Uterus (tissue), 4 donors: ENCODE data around the gene BTBD9. TPM values are rescaled to one million over a fixed set of nuclear protein-coding genes. Genes with fewer than 3 reads are reported as not detected.
"Not testable (repeated sequence)": the region's sequence is repeated elsewhere in the genome, so short reads cannot be mapped to it uniquely, and the experiment has no call there.

Experiments
- DNase-seq, 2 donors: peaks; one replicate each; pipeline ENCODE4 v3.0.0-alpha.2; 2019 to 2020
- H3K27ac ChIP-seq, 2 donors: fragments of 200-600 bp; sonication (generic); 1 replicate in 1 of 2; 2 replicates in 1 of 2; pipeline ENCODE4 v1.5.1; 2016 to 2018
- H3K27me3 ChIP-seq, 2 donors: fragments of 200-600 bp; sonication (generic); one replicate each; pipeline ENCODE4 v1.5.1; 2018 to 2019; ENCODE audit warnings: control low read depth in 1 of 2
- H3K36me3 ChIP-seq, 2 donors: fragments of 200-600 bp; sonication (generic); one replicate each; pipeline ENCODE4 v1.5.1; 2019; ENCODE audit warnings: control low read depth in 1 of 2
- H3K4me1 ChIP-seq, 2 donors: fragments of 200-600 bp; sonication (generic); one replicate each; pipeline ENCODE4 v1.5.1; 2018 to 2019; ENCODE audit warnings: control low read depth in 1 of 2
- H3K4me3 ChIP-seq, 2 donors: fragments of 200-600 bp; sonication (generic); 1 replicate in 1 of 2; 2 replicates in 1 of 2; pipeline ENCODE4 v1.5.1; 2018 to 2019; ENCODE audit warnings: mild to moderate bottlenecking in 1 of 2
- H3K9me3 ChIP-seq, 2 donors: fragments of 200-600 bp; sonication (generic); one replicate each; pipeline ENCODE4 v1.5.1; 2019; ENCODE audit warnings: control low read depth in 1 of 2
- POLR2A ChIP-seq, 2 donors: fragments of 450-650 bp; IDR thresholded peaks; one replicate each; pipeline ENCODE4 v1.6.1; 2016; ENCODE audit warnings: antibody characterized with exemption in 2 of 2, mild to moderate bottlenecking in 1 of 2, moderate library complexity in 1 of 2
- intact Hi-C: fragments of 100-400 bp; cut with DNase I; formaldehyde crosslinking; loops from one replicate; pipeline ENCODE4 v1.15.1; 2023; ENCODE audit warnings: low total_unique reads
- total RNA-seq, 4 donors: library from RNA; depleted of rRNA in 3 of 4; stranded (reverse); fragments of >200 nt in 3 of 4; gene quantifications; one replicate each; pipeline versions ENCODE4 v1.1.0 to v1.2.4, GENCODE V29; 2014 to 2023
- TF ChIP-seq, protein P1 (sequence below), 4 experiments: fragments of 200-600 bp in 2 of 4; fragments of 450-650 bp in 2 of 4; sonication (generic) in 2 of 4; IDR thresholded peaks; one replicate each; pipeline ENCODE4 v1.5.1; 2016 to 2019; ENCODE audit warnings: antibody characterized with exemption in 4 of 4, mild to moderate bottlenecking in 2 of 4, moderate library complexity in 1 of 4
- donor health status: DM: yes; HTN: yes; CAD: no.

The BTBD9 gene
- total RNA-seq, 4 donors from 2014 or later = 10.3 to 50.3 (median 34.4) TPM

DNA sequence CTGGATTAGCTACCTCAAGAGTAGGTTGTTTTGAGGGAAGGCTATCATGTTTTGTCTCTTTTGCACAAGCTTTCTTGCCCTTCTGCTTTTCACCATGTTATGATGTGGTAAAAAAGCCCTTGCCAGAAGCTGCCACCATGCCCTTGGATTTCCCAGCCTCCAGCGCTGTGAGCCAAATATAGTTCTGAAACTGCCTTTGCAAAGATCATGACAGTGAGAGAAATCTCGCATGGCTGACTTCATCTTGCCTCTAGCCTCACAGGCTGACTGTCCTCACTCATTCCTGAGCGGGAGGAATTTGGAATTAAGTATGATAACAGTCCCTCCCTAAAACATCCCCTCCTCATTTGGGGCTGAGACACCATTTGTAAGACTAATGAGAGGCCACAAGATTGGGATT lies 207.7 kb downstream of the BTBD9 start:
- Histone ChIP-seq H3K27me3 (no peaks in the 10 kb centered on the region), H3K9me3 (no peaks in the 10 kb centered on the region), H3K4me3 (no peak overlapping the region), H3K4me1 (no peaks in the 10 kb centered on the region), H3K36me3 (no peaks in the 10 kb centered on the region), H3K27ac (no peak overlapping the region)
- intact Hi-C loops = no loop called here
- TF ChIP-seq, protein P1, sequence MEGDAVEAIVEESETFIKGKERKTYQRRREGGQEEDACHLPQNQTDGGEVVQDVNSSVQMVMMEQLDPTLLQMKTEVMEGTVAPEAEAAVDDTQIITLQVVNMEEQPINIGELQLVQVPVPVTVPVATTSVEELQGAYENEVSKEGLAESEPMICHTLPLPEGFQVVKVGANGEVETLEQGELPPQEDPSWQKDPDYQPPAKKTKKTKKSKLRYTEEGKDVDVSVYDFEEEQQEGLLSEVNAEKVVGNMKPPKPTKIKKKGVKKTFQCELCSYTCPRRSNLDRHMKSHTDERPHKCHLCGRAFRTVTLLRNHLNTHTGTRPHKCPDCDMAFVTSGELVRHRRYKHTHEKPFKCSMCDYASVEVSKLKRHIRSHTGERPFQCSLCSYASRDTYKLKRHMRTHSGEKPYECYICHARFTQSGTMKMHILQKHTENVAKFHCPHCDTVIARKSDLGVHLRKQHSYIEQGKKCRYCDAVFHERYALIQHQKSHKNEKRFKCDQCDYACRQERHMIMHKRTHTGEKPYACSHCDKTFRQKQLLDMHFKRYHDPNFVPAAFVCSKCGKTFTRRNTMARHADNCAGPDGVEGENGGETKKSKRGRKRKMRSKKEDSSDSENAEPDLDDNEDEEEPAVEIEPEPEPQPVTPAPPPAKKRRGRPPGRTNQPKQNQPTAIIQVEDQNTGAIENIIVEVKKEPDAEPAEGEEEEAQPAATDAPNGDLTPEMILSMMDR (IDR thresholded peaks at IDR 0.05) = no peak
- no peak for TF ChIP-seq POLR2A (IDR thresholded peaks at IDR 0.05)
- no peak for DNase-seq

DNA sequence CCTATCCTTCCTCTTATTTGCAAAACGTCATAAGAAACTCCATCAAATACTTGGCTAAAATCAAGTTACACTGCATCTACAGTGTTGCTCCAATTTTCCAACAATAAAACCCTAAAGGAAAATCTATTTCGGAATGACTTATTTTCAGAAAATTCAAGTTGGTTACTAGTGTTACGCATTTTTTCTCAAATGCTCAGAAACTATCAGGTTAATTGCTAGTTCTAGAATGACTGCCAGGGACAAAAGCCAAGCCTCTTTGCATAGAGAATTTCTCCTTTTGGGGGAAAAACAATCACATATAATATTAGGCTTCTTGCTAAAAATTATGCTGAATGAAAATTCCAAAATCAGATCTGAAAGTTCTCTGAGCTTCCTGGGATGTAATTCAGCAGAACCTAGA lies 210.2 kb downstream of the BTBD9 start:
- Histone ChIP-seq H3K36me3 (no peaks in the 10 kb centered on the region), H3K4me1 (no peaks in the 10 kb centered on the region), H3K4me3 (no peak overlapping the region), H3K9me3 (no peaks in the 10 kb centered on the region), H3K27ac (no peak overlapping the region), H3K27me3 (no peaks in the 10 kb centered on the region)
- TF ChIP-seq POLR2A (IDR thresholded peaks at IDR 0.05) = no peak
- TF ChIP-seq, protein P1 (IDR thresholded peaks at IDR 0.05) = no peak
- intact Hi-C loops = no loop called here
- no peak for DNase-seq

DNA sequence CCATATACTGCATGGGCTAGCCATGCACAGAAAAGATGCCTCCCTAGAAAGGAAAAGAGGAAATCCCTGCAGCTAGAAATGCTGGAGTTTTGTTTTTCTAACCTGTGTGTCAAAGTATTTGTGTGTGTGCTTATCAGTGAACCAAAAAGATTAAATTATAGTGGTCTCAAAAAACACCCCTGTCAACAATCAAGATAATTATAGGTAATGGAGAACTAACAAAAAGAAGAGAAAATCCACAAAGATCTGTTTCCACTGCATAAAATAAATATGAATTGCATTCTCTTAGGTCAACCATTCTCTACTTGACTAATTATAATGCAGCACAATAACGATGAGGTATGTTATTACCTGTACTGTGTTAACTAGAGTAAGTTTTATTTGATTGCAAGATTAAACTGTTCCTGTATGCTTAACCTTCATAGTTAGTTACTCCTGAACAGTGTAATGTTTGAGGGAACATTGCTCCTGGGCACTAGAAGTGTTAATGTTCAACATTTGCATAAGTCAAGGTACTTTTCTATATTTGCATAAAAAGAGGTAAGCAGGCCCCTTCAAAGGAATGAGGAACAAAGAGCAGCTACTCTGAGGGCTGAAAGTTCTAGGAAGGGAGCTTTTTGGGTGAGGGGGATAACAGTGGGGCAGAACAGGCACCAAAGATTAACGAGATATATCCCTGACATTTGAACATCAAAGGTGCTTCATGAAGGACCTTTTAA lies 212.1 kb downstream of the BTBD9 start:
- intact Hi-C loops = no loop called here
- no peak for TF ChIP-seq POLR2A (IDR thresholded peaks at IDR 0.05)
- TF ChIP-seq, protein P1 (IDR thresholded peaks at IDR 0.05) = no peak
- H3K4me3 ChIP-seq = no peak overlapping the region
- H3K36me3 ChIP-seq = no peaks in the 10 kb centered on the region
- DNase-seq = no peak
- no peaks in the 10 kb centered on the region for H3K4me1 ChIP-seq
- H3K27ac ChIP-seq = no peak overlapping the region
- H3K9me3 ChIP-seq = no peaks in the 10 kb centered on the region
- no peaks in the 10 kb centered on the region for H3K27me3 ChIP-seq

- H3K27me3 ChIP-seq, H3K9me3 ChIP-seq, intact Hi-C loops, DNase-seq, H3K4me1 ChIP-seq, H3K27ac ChIP-seq, H3K4me3 ChIP-seq, H3K36me3 ChIP-seq: not testable (repeated sequence)
Measured at GRCh38 chr6:38425788-38426488, 213.8 kb downstream of the BTBD9 start.

DNA sequence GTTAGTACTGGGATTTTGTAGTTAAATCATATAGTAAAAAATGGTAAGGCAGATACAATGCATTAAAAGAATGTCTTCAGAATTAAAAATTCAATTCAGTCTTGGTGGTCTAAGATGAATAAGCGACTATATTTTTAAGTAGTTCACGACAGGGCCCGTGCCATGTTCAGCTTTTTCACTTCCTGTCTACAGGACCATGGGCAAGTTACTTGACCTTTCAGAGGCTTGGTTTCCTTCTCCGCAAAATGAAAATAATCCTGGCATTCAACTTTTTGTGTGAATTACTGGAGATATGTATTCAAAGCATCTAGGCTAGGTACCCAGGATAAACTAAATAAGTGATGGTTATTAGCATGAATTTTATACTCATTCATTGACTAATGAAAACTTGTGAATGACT lies 216.0 kb downstream of the BTBD9 start:
- no peak for DNase-seq
- Histone ChIP-seq H3K4me3 (no peak overlapping the region), H3K9me3 (no peaks in the 10 kb centered on the region), H3K36me3 (no peaks in the 10 kb centered on the region), H3K27ac (no peak overlapping the region), H3K4me1 (no peaks in the 10 kb centered on the region), H3K27me3 (no peaks in the 10 kb centered on the region)
- intact Hi-C loops = no loop called here
- TF ChIP-seq, protein P1 (IDR thresholded peaks at IDR 0.05) = no peak
- no peak for TF ChIP-seq POLR2A (IDR thresholded peaks at IDR 0.05)
